Hepatocyte (in vitro differentiated cells): ENCODE measurements around the gene TRAPPC3. TPM values are rescaled to one million over a fixed set of nuclear protein-coding genes. Genes with fewer than 3 reads are reported as not detected.

Source experiments
- DNase-seq: peaks from one replicate; pipeline ENCODE4 v3.0.0-alpha.2; 2016; ENCODE audit warnings: low spot score
- H2AFZ ChIP-seq: fragments of 200-600 bp; sonication (generic); 2 replicates; pipeline ENCODE4 v1.6.0; 2016; ENCODE audit warnings: antibody characterized with exemption, mild to moderate bottlenecking
- H3K27ac ChIP-seq: fragments of 200-600 bp; sonication (generic); 2 replicates; pipeline ENCODE4 v1.5.1; 2016; ENCODE audit warnings: mild to moderate bottlenecking
- H3K27me3 ChIP-seq: fragments of 200-600 bp; sonication (generic); 2 replicates; pipeline ENCODE4 v1.6.1; 2016
- H3K36me3 ChIP-seq: fragments of 200-600 bp; sonication (generic); replicated peaks from 2 replicates; pipeline ENCODE4 v1.5.1; 2016; ENCODE audit warnings: low read depth; ENCODE audit not compliant: insufficient read depth
- H3K4me1 ChIP-seq: fragments of 200-600 bp; sonication (generic); 2 replicates; pipeline ENCODE4 v1.5.1; 2016; ENCODE audit warnings: mild to moderate bottlenecking, moderate library complexity; ENCODE audit not compliant: insufficient read depth
- H3K4me2 ChIP-seq: fragments of 200-600 bp; sonication (generic); 2 replicates; pipeline ENCODE4 v1.6.0; 2016
- H3K4me3 ChIP-seq: fragments of 200-600 bp; sonication (generic); 2 replicates; pipeline ENCODE4 v1.5.1; 2016; ENCODE audit warnings: mild to moderate bottlenecking
- H3K79me2 ChIP-seq: fragments of 200-600 bp; sonication (generic); 2 replicates; pipeline ENCODE4 v1.6.0; 2017; ENCODE audit warnings: mild to moderate bottlenecking
- H3K9me2 ChIP-seq: fragments of 200-600 bp; sonication (generic); replicated peaks from 2 replicates; pipeline ENCODE4 v1.6.0; 2017; ENCODE audit warnings: mild to moderate bottlenecking; ENCODE audit not compliant: insufficient read depth
- H3K9me3 ChIP-seq: fragments of 200-600 bp; sonication (generic); 2 replicates; pipeline ENCODE4 v1.5.1; 2016; ENCODE audit warnings: low read depth, mild to moderate bottlenecking
- H4K20me1 ChIP-seq: fragments of 200-600 bp; sonication (generic); 2 replicates; pipeline ENCODE4 v1.6.0; 2016; ENCODE audit warnings: mild to moderate bottlenecking; ENCODE audit not compliant: insufficient read depth, poor library complexity, severe bottlenecking
- CTCF ChIP-seq: fragments of 200-600 bp; sonication (generic); IDR thresholded peaks from 2 replicates; pipeline ENCODE4 v1.5.1; 2016; ENCODE audit warnings: antibody characterized with exemption, mild to moderate bottlenecking; ENCODE audit not compliant: poor library complexity
- EZH2 ChIP-seq: fragments of 200-600 bp; sonication (generic); IDR thresholded peaks from 2 replicates; pipeline ENCODE4 v1.6.1; 2016; ENCODE audit warnings: antibody characterized with exemption, mild to moderate bottlenecking, borderline replicate concordance
- EZH2phosphoT487 ChIP-seq: fragments of 200-600 bp; sonication (generic); IDR thresholded peaks from one replicate; pipeline ENCODE4 v1.6.1; 2018; ENCODE audit warnings: antibody characterized with exemption, mild to moderate bottlenecking, low read depth, moderate library complexity; ENCODE audit not compliant: unreplicated experiment, severe bottlenecking
- WGBS: methylation state at CpG from one replicate; pipeline ENCODE4 v1.1.6; 2016; ENCODE audit warnings: low lambda C conversion rate; ENCODE audit errors: missing lambda C conversion rate; 5-methylcytosine and 5-hydroxymethylcytosine counted together
- polyA plus RNA-seq: library from polyadenylated mRNA; unstranded; fragments of >200 nt; fragmentation: Nextera tagmentation; extraction: Ambion mirVana; gene quantifications from 2 replicates; pipeline ENCODE4 v1.2.1, GENCODE V29; 2016
- total RNA-seq: library from RNA; depleted of rRNA; stranded (reverse); fragments of >200 nt; gene quantifications from 2 replicates; pipeline ENCODE4 v1.2.3, GENCODE V29; 2014

Gene TRAPPC3
- total and polyA plus RNA-seq, 2 experiments from 2014 or later: 128 to 131 TPM

DNA sequence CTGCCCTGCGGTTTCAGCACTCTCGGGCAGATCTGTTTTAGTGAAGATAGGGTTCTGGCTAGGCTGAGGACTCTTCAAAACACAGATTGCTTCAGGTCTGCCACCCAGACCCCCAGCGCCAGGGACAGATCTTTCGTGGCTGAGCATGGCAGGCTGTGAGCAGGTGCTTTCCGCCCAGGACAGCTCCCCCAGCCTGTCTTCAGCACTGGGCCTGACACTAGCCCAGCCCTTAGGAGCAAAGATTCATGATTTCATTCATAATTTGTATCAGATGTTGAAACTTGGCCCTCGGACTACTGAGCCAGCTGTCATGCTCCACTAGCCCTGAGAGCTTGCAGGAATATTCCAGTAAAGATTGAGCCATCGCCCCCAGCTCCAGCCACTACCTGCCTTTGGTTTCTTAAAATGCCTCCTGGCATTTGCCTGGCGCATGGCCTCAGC, 54.6 kb downstream of the TRAPPC3 start:
- WGBS: 88% methylated on average over 8 of the region's 8 CpGs
- peaks cover 8% of the 10 kb centered on the region for H3K4me1 ChIP-seq
- TF ChIP-seq CTCF: no peak
- H3K9me2 ChIP-seq: no peaks in the 10 kb centered on the region
- peaks cover 19% of the 10 kb centered on the region for H3K79me2 ChIP-seq
- no peak overlapping the region for H2AFZ ChIP-seq
- H3K27me3 ChIP-seq: no peaks in the 10 kb centered on the region
- H3K27ac ChIP-seq: no peak overlapping the region
- no peak overlapping the region for H3K4me3 ChIP-seq
- H4K20me1 ChIP-seq: peaks cover 3% of the 10 kb centered on the region
- DNase-seq: no peak
- H3K9me3 ChIP-seq: no peaks in the 10 kb centered on the region
- no peaks in the 10 kb centered on the region for H3K36me3 ChIP-seq
- H3K4me2 ChIP-seq: no peak overlapping the region

DNA sequence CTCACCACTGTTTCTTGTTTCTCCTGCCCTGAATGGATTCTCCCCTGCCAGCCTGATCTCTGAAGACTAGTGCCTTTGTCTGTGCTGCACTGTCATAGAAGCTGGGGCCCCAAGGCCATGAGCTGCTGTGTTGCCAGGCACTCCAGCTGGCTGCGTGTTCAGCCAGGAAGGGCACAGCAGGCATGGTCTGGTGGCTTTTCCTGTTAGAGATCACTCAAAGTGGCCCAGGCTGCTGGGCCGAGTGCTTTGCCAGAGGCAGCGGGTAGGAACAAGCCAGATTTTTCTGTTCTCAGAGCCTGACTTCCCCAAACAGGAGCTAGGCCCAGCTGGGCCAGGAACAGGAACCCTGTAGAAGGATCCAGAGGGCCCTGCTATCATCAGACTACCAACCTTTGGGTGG, 55.4 kb downstream of the TRAPPC3 start:
- H3K36me3 ChIP-seq: no peaks in the 10 kb centered on the region
- 94% methylated on average over 3 of the region's 3 CpGs for WGBS

GRCh38 chr1:36093226-36093625, 56.1 kb downstream of the TRAPPC3 start:
- WGBS: 96% methylated on average over 7 of the region's 7 CpGs
- no peak overlapping the region for H3K4me3 ChIP-seq
- H2AFZ ChIP-seq: no peak overlapping the region
- H3K4me1 ChIP-seq: peaks cover 14% of the 10 kb centered on the region
- H3K79me2 ChIP-seq: peaks cover 27% of the 10 kb centered on the region
- peaks cover 3% of the 10 kb centered on the region for H4K20me1 ChIP-seq
- no peaks in the 10 kb centered on the region for H3K9me3 ChIP-seq
- DNase-seq: no peak
- H3K36me3 ChIP-seq: no peaks in the 10 kb centered on the region
- no peak overlapping the region for H3K4me2 ChIP-seq
- no peaks in the 10 kb centered on the region for H3K9me2 ChIP-seq
- no peaks in the 10 kb centered on the region for H3K27me3 ChIP-seq
- H3K27ac ChIP-seq: no peak overlapping the region
- TF ChIP-seq EZH2phosphoT487: no peak
- TF ChIP-seq CTCF: no peak
- no peak for TF ChIP-seq EZH2

More for the DNA sequence above, 55.4 kb downstream of the TRAPPC3 start:
- no peak overlapping the region for H2AFZ ChIP-seq
- no peak for DNase-seq
- H3K9me2 ChIP-seq: no peaks in the 10 kb centered on the region
- H3K4me3 ChIP-seq: no peak overlapping the region
- H3K4me1 ChIP-seq: peaks cover 10% of the 10 kb centered on the region
- no peaks in the 10 kb centered on the region for H3K9me3 ChIP-seq
- H3K79me2 ChIP-seq: peaks cover 26% of the 10 kb centered on the region
- H4K20me1 ChIP-seq: peaks cover 3% of the 10 kb centered on the region
- no peak overlapping the region for H3K4me2 ChIP-seq
- no peak overlapping the region for H3K27ac ChIP-seq
- TF ChIP-seq EZH2phosphoT487: no peak
- no peak for TF ChIP-seq EZH2
- no peak for TF ChIP-seq CTCF
- H3K27me3 ChIP-seq: no peaks in the 10 kb centered on the region

- DNase-seq: no peak
- Histone ChIP-seq H3K4me1 (peaks cover 15% of the 10 kb centered on the region), H4K20me1 (peaks cover 3% of the 10 kb centered on the region), H3K27ac (no peak overlapping the region), H2AFZ (no peak overlapping the region), H3K79me2 (peaks cover 27% of the 10 kb centered on the region), H3K36me3 (no peaks in the 10 kb centered on the region), H3K27me3 (no peaks in the 10 kb centered on the region), H3K9me3 (no peaks in the 10 kb centered on the region), H3K4me2 (no peak overlapping the region), H3K4me3 (no peak overlapping the region), H3K9me2 (no peaks in the 10 kb centered on the region)
- TF ChIP-seq EZH2 (no peak), CTCF (no peak), EZH2phosphoT487 (no peak)
- 95% methylated on average over 9 of the region's 9 CpGs for WGBS
Measured at GRCh38 chr1:36092798-36093185, 56.5 kb downstream of the TRAPPC3 start.
